MV-4-11 (cell line): ENCODE results near the gene TENT4B.

ENCODE experiments used
- DNase-seq: peaks from one replicate; lab custom pipeline; 2025; lab: John Stamatoyannopoulos, UW

Gene TENT4B

DNA sequence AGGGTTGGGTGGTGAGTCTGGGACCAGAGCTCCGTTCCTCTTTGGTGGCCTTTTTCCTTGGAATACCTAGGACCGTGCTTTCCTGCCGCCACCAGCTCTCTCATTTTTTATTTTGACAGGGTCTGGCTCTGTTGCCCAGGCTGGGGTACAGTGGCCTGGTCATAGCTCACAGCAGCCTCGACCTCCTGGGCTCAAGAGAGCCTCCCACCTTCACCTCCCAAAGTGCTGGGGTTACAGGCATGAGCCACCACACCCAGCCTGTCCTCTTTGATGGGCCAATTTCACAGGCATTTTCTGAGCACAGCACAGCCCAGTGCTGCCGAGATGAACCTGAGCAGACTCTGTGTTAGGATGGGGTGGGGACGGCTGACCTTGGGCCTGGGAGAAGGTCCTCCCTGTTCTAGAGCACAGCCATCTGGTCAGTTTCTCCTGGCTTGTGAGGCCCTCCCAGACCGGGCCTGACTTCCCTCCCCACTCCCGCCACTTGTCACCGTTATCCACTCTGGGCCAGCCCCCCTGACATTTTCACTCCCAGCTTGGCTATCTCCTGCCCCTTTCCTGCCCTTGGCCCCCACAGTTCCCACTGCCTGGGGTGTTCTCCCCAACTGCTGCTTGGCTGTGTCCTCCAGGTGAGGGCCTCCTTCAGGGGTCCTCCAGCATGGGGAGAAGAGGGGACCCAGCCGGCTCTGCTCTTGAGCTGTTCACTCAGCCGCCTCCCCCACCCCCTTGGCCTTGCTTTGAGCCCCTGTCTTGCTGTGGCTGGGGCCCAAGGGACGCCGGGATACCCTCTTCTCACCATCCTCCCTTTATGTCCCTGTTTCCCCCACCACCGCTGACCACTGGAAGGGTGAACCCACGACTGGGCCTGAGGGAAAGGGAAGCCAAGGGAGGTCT, 118.3 kb downstream of the TENT4B start:
- DNase-seq, result no peak

GRCh38 chr16:50272111-50272571, 119.0 kb downstream of the TENT4B start:
- DNase-seq, result no peak

- no peak for DNase-seq
Observed at GRCh38 chr16:50272687-50273381, 119.7 kb downstream of the TENT4B start.

- DNase-seq, result no peak
Observed at GRCh38 chr16:50273382-50273690, 120.2 kb downstream of the TENT4B start.

- peak; percentile 82 for DNase-seq
Observed at GRCh38 chr16:50273888-50274325, 120.8 kb downstream of the TENT4B start.

- peak; percentile 45 for DNase-seq
Observed at GRCh38 chr16:50274326-50275097, 121.4 kb downstream of the TENT4B start.

- no peak for DNase-seq
Observed at GRCh38 chr16:50275098-50275415, 122.0 kb downstream of the TENT4B start.

DNA sequence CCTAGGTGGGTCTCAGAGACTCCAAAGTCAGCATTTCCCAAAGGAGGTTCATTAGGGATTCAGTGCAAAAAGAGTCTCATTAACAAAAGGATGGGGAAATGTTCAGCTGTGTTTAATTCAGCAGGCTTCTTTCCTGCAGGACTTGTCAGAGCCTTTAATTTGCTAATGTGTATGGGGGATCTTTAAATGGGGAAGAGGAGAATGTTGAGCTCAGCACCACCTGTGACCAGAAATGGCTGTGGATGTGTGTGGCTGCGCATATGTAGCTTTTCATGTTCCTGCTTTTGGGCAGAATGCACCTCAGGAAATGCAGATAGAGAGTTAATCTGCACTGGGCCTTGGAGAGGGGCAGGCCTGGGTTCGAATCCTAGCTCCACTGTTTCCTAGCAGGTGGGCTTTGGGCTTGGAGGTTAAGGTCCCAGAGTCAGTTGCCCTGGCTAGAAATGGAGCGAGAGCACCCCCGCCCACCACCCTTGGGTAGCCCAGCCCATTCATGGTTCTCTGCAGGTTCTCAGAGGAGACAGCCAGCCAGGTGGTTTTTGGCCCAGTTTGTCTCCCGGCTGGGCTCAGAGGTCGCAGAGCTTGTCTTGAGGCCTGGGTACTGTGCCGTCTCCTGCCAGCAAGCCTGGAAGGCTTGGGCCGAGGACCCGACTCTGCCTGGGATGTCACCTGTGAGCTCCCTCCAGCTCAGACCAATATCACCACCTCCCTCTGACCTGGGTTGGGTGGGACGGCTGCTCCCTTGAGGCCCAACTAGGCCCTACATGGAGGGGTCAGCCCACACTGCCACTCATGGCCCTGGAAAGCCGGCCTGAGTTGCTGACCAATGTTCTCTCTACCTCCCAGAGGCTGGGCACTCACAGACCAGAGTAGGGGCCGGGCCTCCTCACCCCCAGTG, 122.6 kb downstream of the TENT4B start:
- no peak for DNase-seq

GRCh38 chr16:50276326-50276640, 123.2 kb downstream of the TENT4B start:
- no peak for DNase-seq

DNA sequence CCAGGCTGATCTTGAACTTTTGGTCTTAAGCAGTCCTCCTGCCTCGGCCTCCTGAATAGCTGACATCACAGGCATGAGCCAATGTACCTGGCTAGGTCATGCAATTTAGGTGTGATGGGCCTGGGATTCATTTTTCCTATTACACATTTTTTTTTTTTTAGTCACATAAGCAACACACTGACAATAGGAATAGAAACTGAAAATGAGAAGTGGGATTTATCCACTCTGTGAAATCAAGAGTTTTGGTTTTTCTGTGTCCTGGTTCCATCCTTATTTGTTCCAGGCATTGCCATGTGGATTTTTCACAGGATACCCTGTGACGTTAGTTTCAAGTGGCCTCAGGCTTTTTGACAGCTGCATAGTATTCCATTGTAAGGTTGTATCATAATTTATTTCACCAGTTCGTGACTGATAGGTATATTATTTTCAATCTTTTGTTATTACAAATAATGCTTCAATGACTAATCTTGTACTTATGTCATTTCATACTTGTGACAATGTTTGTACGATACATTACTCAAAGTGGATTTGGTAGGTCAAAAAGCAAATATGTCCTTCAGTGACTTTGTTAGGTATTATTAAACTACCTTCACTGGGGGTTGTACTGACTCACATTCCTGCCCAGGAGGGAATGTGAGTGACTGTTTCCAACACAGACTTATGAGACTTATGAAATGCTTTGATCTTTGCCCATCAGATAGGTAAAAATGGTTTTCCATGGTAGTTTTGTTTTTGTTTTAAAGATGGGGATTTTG, 123.9 kb downstream of the TENT4B start:
- DNase-seq, result peak; percentile 82

- DNase-seq, result no peak
Observed at GRCh38 chr16:50278251-50278650, 125.1 kb downstream of the TENT4B start.

DNA sequence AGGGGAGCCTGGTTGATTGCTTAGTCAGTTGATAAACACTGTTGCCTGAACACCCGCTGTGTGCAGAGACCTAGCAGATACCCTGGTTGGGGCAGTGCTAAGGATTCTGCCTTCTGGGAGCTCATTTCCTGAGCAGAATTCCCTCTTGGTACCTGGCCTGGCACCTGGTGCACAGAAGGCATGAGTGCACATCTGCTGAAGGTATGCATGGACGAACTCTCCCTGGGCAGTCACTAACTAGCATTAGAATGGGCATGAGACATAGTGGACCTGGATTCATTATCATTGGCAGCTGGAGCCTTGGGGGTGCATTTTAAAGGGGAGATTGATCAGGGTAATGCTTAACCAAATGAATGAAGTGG, 126.4 kb downstream of the TENT4B start:
- DNase-seq, result no peak

- DNase-seq, result no peak
Observed at GRCh38 chr16:50280932-50281331, 127.8 kb downstream of the TENT4B start.
